Activated CD4-positive, alpha-beta T cell treated with anti-CD3 and anti-CD28 coated beads, Interleukin-2, Interleukin-6, amounts not matched to agents 100 ng/mL and 50 ng/mL, durations not matched to agents 16 hours and 8 hours (primary cell): ENCODE data around the gene WSCD2.

Source experiments
- DNase-seq: peaks from one replicate; pipeline ENCODE4 v3.0.0-alpha.2; 2020

Gene WSCD2

GRCh38 chr12:108238474-108238873 is 109.4 kb downstream of the WSCD2 start:
- no peak for DNase-seq

- DNase-seq, result no peak
Observed at GRCh38 chr12:108239378-108239777, 110.3 kb downstream of the WSCD2 start.

- DNase-seq, result no peak
Observed at GRCh38 chr12:108240027-108240785, 111.1 kb downstream of the WSCD2 start.

- DNase-seq, result no peak
Observed at GRCh38 chr12:108240928-108241327, 111.8 kb downstream of the WSCD2 start.

- no peak for DNase-seq
Observed at GRCh38 chr12:108241986-108242703, 113.1 kb downstream of the WSCD2 start.

GRCh38 chr12:108247130-108247529 is 118.0 kb downstream of the WSCD2 start:
- no peak for DNase-seq

GRCh38 chr12:108248011-108248410 is 118.9 kb downstream of the WSCD2 start:
- no peak for DNase-seq

- DNase-seq, result no peak
Observed at GRCh38 chr12:108252523-108252922, 123.4 kb downstream of the WSCD2 start.

- no peak for DNase-seq
Observed at GRCh38 chr12:108253540-108253939, 124.5 kb downstream of the WSCD2 start.

- DNase-seq, result no peak
Observed at GRCh38 chr12:108254030-108254429, 124.9 kb downstream of the WSCD2 start.

- no peak for DNase-seq
Observed at GRCh38 chr12:108254517-108255251, 125.6 kb downstream of the WSCD2 start.

GRCh38 chr12:108255252-108255602 is 126.1 kb downstream of the WSCD2 start:
- no peak for DNase-seq

GRCh38 chr12:108257004-108257403 is 127.9 kb downstream of the WSCD2 start:
- no peak for DNase-seq

- DNase-seq, result no peak
Observed at GRCh38 chr12:108257610-108258106, 128.6 kb downstream of the WSCD2 start.

GRCh38 chr12:108260039-108260438 is 131.0 kb downstream of the WSCD2 start:
- DNase-seq, result no peak

GRCh38 chr12:108260969-108261368 is 131.9 kb downstream of the WSCD2 start:
- DNase-seq, result no peak

GRCh38 chr12:108265505-108265904 is 136.4 kb downstream of the WSCD2 start:
- no peak for DNase-seq

- DNase-seq, result no peak
Observed at GRCh38 chr12:108266131-108266530, 137.0 kb downstream of the WSCD2 start.

GRCh38 chr12:108267450-108267849 is 138.4 kb downstream of the WSCD2 start:
- DNase-seq, result no peak

GRCh38 chr12:108268397-108268796 is 139.3 kb downstream of the WSCD2 start:
- no peak for DNase-seq

- DNase-seq, result no peak
Observed at GRCh38 chr12:108269224-108269623, 140.1 kb downstream of the WSCD2 start.

- DNase-seq, result no peak
Observed at GRCh38 chr12:108270035-108270848, 141.2 kb downstream of the WSCD2 start.

- no peak for DNase-seq
Observed at GRCh38 chr12:108270849-108271143, 141.7 kb downstream of the WSCD2 start.
